Right ventricle myocardium superior (tissue), 1 donor: ENCODE measurements around the gene KRTAP4-7. TPM values are rescaled to one million over a fixed set of nuclear protein-coding genes. Genes with fewer than 3 reads are reported as not detected.

ENCODE experiments used
- ATAC-seq: fragments of 200-7000 bp; cut with Tn5 transposase; one replicate; pipeline ENCODE4 v1.9.1; 2020; ENCODE audit warnings: mild to moderate bottlenecking; ENCODE audit not compliant: poor library complexity
- DNase-seq: peaks from one replicate; pipeline ENCODE4 v3.0.0-alpha.2; 2020
- intact Hi-C: fragments of 100-400 bp; cut with DNase I; formaldehyde crosslinking; loops from one replicate; pipeline ENCODE4 v1.11.2; 2022
- total RNA-seq: library from RNA; stranded (reverse); fragmentation: NEBNext Ultra II Directional; extraction: Animal tissue kit (Norgen Biotek cat#: 25700); gene quantifications from one replicate; pipeline ENCODE4 v1.2.1, GENCODE V29; 2021
- donor health status: DM: no; HTN: yes; CAD: no; lungs with severe emphysema.

Gene KRTAP4-7
- total RNA-seq, 1 donor from 2014 or later = not detected

- intact Hi-C loops = no loop called here
- no peak for DNase-seq
- ATAC-seq = no peak
These were observed 50.2 kb downstream of the KRTAP4-7 start for GRCh38 chr17:41133880-41134735.

Other genes starting within 250 kb of the KRTAP4-7 start
- not detected for gene KRT12, start 216.9 kb upstream of the KRTAP4-7 start, total RNA-seq
- gene KRT20, start 198.9 kb upstream of the KRTAP4-7 start, total RNA-seq = not detected
- gene KRT23, start 146.5 kb upstream of the KRTAP4-7 start, total RNA-seq = not detected
- not detected for gene KRT39, start 117.2 kb upstream of the KRTAP4-7 start, total RNA-seq
- gene KRT40, start 99.8 kb upstream of the KRTAP4-7 start, total RNA-seq = not detected
- not detected for gene KRTAP3-3, start 90.0 kb upstream of the KRTAP4-7 start, total RNA-seq
- gene KRTAP3-2, start 84.2 kb upstream of the KRTAP4-7 start, total RNA-seq = not detected
- not detected for gene KRTAP3-1, start 75.0 kb upstream of the KRTAP4-7 start, total RNA-seq
- not detected for gene KRTAP1-5, start 56.9 kb upstream of the KRTAP4-7 start, total RNA-seq
- not detected for gene KRTAP1-4, start 54.0 kb upstream of the KRTAP4-7 start, total RNA-seq
- not detected for gene KRTAP1-3, start 49.3 kb upstream of the KRTAP4-7 start, total RNA-seq
- gene KRTAP1-1, start 42.7 kb upstream of the KRTAP4-7 start, total RNA-seq = not detected
- gene KRTAP2-1, start 36.8 kb upstream of the KRTAP4-7 start, total RNA-seq = not detected
- gene KRTAP2-2, start 28.9 kb upstream of the KRTAP4-7 start, total RNA-seq = not detected
- not detected for gene KRTAP2-3, start 24.0 kb upstream of the KRTAP4-7 start, total RNA-seq
- gene KRTAP2-4, start 18.3 kb upstream of the KRTAP4-7 start, total RNA-seq = not detected
- gene KRTAP4-8, start 14.0 kb downstream of the KRTAP4-7 start, total RNA-seq = not detected
- gene KRTAP4-16, start 18.1 kb downstream of the KRTAP4-7 start, total RNA-seq = not detected
- not detected for gene KRTAP4-9, start 21.2 kb downstream of the KRTAP4-7 start, total RNA-seq
- gene KRTAP4-11, start 34.2 kb downstream of the KRTAP4-7 start, total RNA-seq = not detected
- gene KRTAP4-12, start 40.0 kb downstream of the KRTAP4-7 start, total RNA-seq = not detected
- gene KRTAP4-6, start 56.4 kb downstream of the KRTAP4-7 start, total RNA-seq = not detected
- not detected for gene KRTAP4-5, start 65.7 kb downstream of the KRTAP4-7 start, total RNA-seq
- not detected for gene KRTAP4-4, start 76.6 kb downstream of the KRTAP4-7 start, total RNA-seq
- gene KRTAP4-3, start 84.1 kb downstream of the KRTAP4-7 start, total RNA-seq = not detected
- not detected for gene KRTAP4-2, start 94.1 kb downstream of the KRTAP4-7 start, total RNA-seq
- not detected for gene KRTAP4-1, start 100.8 kb downstream of the KRTAP4-7 start, total RNA-seq
- gene KRTAP9-1, start 105.7 kb downstream of the KRTAP4-7 start, total RNA-seq = not detected
- gene KRTAP9-2, start 142.5 kb downstream of the KRTAP4-7 start, total RNA-seq = not detected
- not detected for gene KRTAP9-3, start 148.3 kb downstream of the KRTAP4-7 start, total RNA-seq
- gene KRTAP9-8, start 153.8 kb downstream of the KRTAP4-7 start, total RNA-seq = not detected
- gene KRTAP9-4, start 165.5 kb downstream of the KRTAP4-7 start, total RNA-seq = not detected
- not detected for gene KRTAP9-9, start 171.2 kb downstream of the KRTAP4-7 start, total RNA-seq
- not detected for gene KRTAP9-6, start 181.2 kb downstream of the KRTAP4-7 start, total RNA-seq
- not detected for gene KRTAP9-7, start 191.5 kb downstream of the KRTAP4-7 start, total RNA-seq
- gene KRTAP29-1, start 218.7 kb downstream of the KRTAP4-7 start, total RNA-seq = not detected
- not detected for gene KRTAP16-1, start 225.2 kb downstream of the KRTAP4-7 start, total RNA-seq
- gene KRTAP17-1, start 231.6 kb downstream of the KRTAP4-7 start, total RNA-seq = not detected